ENCODE results near the gene WDR45. TPM values are rescaled to one million over a fixed set of nuclear protein-coding genes. Genes with fewer than 3 reads are reported as not detected.

Gene WDR45
- total RNA-seq, 1 experiment from 2014 or later, result 31.8 TPM

DNA sequence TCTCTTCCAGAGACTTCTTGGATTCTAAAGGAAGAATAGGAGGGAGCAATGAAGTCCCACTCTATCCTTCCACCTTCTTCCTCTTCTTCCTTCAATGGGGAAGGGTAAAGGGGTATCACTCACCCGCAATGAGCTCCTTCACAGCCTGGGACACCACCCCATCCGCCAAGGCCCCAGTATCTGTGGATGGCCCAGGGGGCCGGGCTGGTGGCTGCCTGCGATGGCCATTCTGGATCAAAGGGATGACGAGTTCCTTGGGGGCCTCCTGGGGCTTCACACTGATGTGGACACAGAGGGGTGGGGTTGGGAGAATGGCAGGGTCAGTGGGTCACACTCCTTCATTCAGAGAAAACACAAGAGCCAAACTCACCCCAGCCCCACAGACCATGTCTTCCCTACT is 42.8 kb upstream of the WDR45 start:
- no peak for TF ChIP-seq EZH2 (IDR thresholded peaks at IDR 0.05; ENCODE audit: borderline replicate concordance, low read depth, low read length, poor library complexity, severe bottlenecking)
- TF ChIP-seq, protein P1, sequence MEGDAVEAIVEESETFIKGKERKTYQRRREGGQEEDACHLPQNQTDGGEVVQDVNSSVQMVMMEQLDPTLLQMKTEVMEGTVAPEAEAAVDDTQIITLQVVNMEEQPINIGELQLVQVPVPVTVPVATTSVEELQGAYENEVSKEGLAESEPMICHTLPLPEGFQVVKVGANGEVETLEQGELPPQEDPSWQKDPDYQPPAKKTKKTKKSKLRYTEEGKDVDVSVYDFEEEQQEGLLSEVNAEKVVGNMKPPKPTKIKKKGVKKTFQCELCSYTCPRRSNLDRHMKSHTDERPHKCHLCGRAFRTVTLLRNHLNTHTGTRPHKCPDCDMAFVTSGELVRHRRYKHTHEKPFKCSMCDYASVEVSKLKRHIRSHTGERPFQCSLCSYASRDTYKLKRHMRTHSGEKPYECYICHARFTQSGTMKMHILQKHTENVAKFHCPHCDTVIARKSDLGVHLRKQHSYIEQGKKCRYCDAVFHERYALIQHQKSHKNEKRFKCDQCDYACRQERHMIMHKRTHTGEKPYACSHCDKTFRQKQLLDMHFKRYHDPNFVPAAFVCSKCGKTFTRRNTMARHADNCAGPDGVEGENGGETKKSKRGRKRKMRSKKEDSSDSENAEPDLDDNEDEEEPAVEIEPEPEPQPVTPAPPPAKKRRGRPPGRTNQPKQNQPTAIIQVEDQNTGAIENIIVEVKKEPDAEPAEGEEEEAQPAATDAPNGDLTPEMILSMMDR (conservative IDR thresholded peaks at IDR 0.05; ENCODE audit: low read depth, low read length), result no peak
- H3K4me1 ChIP-seq (ENCODE audit: insufficient read depth, low read length, poor library complexity, severe bottlenecking), result no peaks in the 10 kb centered on the region
- H3K4me3 ChIP-seq (ENCODE audit: low read depth, low read length, poor library complexity, severe bottlenecking), result peak overlapping the region; percentile 78
- no peaks in the 10 kb centered on the region for H3K36me3 ChIP-seq (ENCODE audit: insufficient read depth, low read length, poor library complexity, severe bottlenecking)
- DNase-seq (ENCODE audit: low spot score), result no peak
- ChIA-PET POLR2A (ENCODE audit: low non-redundant PET) (no interaction called here), CTCF (no interaction called here)
- no peak overlapping the region for H3K27ac ChIP-seq (ENCODE audit: low read depth, low read length, poor library complexity, severe bottlenecking)
- H3K9me3 ChIP-seq (ENCODE audit: low read depth, low read length, poor library complexity, severe bottlenecking), result no peaks in the 10 kb centered on the region
- intact Hi-C loops (cut with micrococcal nuclease; ENCODE audit: unreplicated experiment), result no loop called here
- no TSS peak for BruUV-seq (replicated peaks)
- no peaks in the 10 kb centered on the region for H3K27me3 ChIP-seq (replicated peaks; ENCODE audit: insufficient read depth, low read depth, low read length, poor library complexity)

DNA sequence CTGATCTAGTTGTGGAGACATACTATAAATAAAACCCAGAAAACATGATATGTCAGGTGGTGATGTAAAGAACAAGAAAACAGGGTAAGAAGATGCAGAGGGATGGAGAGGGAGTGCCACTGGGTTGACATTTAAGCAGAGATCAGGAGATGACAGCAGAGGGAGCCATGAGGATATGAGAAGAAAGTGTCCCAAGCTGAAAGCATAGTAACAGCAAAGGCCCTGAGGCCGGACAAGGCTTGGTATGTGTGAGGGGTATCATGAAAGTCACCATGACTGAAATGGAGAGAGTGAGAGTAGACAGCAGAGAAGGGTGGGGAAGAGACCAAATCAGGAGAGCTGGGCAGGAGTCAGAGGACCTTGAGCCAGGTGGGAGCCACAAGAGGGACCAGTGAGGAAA is 40.4 kb upstream of the WDR45 start:
- no peaks in the 10 kb centered on the region for H3K4me1 ChIP-seq (ENCODE audit: insufficient read depth, low read length, poor library complexity, severe bottlenecking)
- TF ChIP-seq, protein P1 (conservative IDR thresholded peaks at IDR 0.05; ENCODE audit: low read depth, low read length), result no peak
- no peak for TF ChIP-seq EZH2 (IDR thresholded peaks at IDR 0.05; ENCODE audit: borderline replicate concordance, low read depth, low read length, poor library complexity, severe bottlenecking)
- H3K36me3 ChIP-seq (ENCODE audit: insufficient read depth, low read length, poor library complexity, severe bottlenecking), result peaks cover 5% of the 10 kb centered on the region
- H3K9me3 ChIP-seq (ENCODE audit: low read depth, low read length, poor library complexity, severe bottlenecking), result no peaks in the 10 kb centered on the region
- POLR2A ChIA-PET (ENCODE audit: low non-redundant PET), result no interaction called here
- intact Hi-C loops (cut with micrococcal nuclease; ENCODE audit: unreplicated experiment), result no loop called here
- BruUV-seq (replicated peaks), result no TSS peak
- DNase-seq (ENCODE audit: low spot score), result no peak
- no peak overlapping the region for H3K27ac ChIP-seq (ENCODE audit: low read depth, low read length, poor library complexity, severe bottlenecking)
- CTCF ChIA-PET, result no interaction called here
- H3K27me3 ChIP-seq (replicated peaks; ENCODE audit: insufficient read depth, low read depth, low read length, poor library complexity), result no peaks in the 10 kb centered on the region
- H3K4me3 ChIP-seq (ENCODE audit: low read depth, low read length, poor library complexity, severe bottlenecking), result no peak overlapping the region

DNA sequence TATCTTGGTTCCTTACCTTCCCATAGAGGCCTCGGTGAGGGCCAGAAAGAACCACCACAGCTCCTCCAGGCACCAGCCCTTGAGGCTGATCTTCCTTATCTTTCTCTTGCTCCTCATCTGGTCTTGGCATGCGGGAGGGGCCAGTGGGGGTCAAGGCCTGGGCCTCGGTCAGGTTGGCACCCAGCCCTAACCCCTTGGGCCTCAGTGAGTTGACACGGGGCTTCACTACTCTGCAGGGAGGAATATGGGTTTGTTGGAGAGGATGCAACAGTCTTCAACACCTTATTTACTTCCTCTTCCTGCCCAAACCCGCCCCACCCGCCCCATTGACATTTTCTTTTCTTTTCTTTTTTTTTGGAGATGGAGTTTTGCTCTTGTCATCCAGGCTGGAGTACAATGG is 37.9 kb upstream of the WDR45 start:
- no peak for DNase-seq (ENCODE audit: low spot score)
- TF ChIP-seq EZH2 (IDR thresholded peaks at IDR 0.05; ENCODE audit: borderline replicate concordance, low read depth, low read length, poor library complexity, severe bottlenecking), result no peak
- TF ChIP-seq, protein P1 (conservative IDR thresholded peaks at IDR 0.05; ENCODE audit: low read depth, low read length), result no peak
- Histone ChIP-seq H3K27me3 (replicated peaks; ENCODE audit: insufficient read depth, low read depth, low read length, poor library complexity) (no peaks in the 10 kb centered on the region), H3K27ac (ENCODE audit: low read depth, low read length, poor library complexity, severe bottlenecking) (no peak overlapping the region), H3K9me3 (ENCODE audit: low read depth, low read length, poor library complexity, severe bottlenecking) (no peaks in the 10 kb centered on the region), H3K4me1 (ENCODE audit: insufficient read depth, low read length, poor library complexity, severe bottlenecking) (no peaks in the 10 kb centered on the region), H3K4me3 (ENCODE audit: low read depth, low read length, poor library complexity, severe bottlenecking) (no peak overlapping the region), H3K36me3 (ENCODE audit: insufficient read depth, low read length, poor library complexity, severe bottlenecking) (peaks cover 9% of the 10 kb centered on the region)
- ChIA-PET CTCF (no interaction called here), POLR2A (ENCODE audit: low non-redundant PET) (no interaction called here)
- intact Hi-C loops (cut with micrococcal nuclease; ENCODE audit: unreplicated experiment), result no loop called here
- no TSS peak for BruUV-seq (replicated peaks)
